AG08395 (cell line): ENCODE data around the gene C2orf15.
"Not testable (repeated sequence)": the region's sequence is repeated elsewhere in the genome, so short reads cannot be mapped to it uniquely, and the experiment has no call there.

Experiments used
- DNase-seq: peaks from one replicate; pipeline ENCODE4 v3.0.0; 2012; ENCODE audit warnings: mixed read lengths, low spot score

The C2orf15 gene

DNA sequence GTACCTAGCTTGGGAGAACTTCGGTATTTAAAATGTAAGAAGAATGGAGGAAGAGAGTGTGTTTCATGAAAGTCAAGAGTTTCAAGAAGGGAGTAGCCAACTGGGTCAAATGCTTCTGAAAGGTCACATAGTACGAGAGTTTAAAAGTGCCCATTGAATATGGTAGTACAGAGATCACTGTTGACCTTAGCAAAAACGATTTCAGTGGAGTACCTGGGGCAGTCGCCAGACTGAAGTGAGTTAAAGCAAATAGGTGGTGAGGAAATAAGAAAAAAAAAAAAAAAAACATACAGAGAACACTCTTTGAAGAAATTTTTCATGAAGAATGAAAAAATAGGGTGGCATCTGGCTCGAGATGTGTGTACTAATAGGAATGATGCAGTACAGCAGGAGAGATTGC lies 24.7 kb downstream of the C2orf15 start:
- no peak for DNase-seq

GRCh38 chr2:99169534-99169933 lies 28.0 kb downstream of the C2orf15 start:
- no peak for DNase-seq

- no peak for DNase-seq
Observed at GRCh38 chr2:99171377-99172140, 30.1 kb downstream of the C2orf15 start.

GRCh38 chr2:99180755-99181623 lies 39.5 kb downstream of the C2orf15 start, which contains the start of the genes MITD1 and MRPL30:
Gene MITD1 (minus strand): TSS chr2:99181058. CDS start chr2:99180981, 77 bp downstream.
Gene MRPL30 (plus strand): TSS chr2:99181184. CDS start chr2:99186204, 5,020 bp downstream.
- DNase-seq, result peak; percentile 95

DNA sequence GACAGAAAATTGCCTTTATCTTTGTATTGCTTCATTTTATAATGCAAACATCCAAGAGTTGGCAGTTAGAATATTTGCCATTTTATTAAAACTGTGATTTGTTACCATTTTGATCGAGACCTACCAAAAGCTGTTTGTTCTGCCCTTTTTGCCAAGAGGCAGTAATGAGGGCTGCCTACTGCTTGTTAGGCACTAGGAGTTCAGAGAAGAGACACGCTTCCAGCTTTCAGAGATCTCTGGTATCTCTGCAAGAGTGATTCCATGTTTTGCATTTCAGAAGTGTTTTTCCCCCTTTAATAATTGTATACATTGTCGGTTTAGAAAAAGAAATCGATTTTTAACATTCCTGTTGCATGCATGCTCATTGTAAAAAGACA lies 40.1 kb downstream of the C2orf15 start:
- DNase-seq, result no peak

GRCh38 chr2:99183025-99183424 lies 41.5 kb downstream of the C2orf15 start:
- no peak for DNase-seq

DNA sequence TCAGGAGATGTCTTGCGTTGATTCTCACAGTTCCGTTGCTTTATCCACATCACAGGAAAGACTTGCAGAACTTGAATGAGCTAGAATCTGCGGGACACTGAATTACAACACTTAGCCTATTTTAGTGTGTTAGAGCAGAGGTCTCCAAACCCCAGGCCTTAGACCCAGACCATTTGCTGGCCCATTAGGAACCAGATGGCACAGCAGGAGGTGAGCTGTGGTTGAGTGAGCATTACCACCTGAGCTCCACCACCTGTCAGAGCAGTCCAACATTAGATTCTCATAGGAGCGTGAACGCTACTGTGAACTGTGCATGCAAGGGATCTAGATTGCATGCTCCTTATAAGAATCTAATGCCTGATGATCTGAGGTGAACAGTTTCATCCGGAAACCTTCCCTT lies 43.3 kb downstream of the C2orf15 start:
- DNase-seq, result no peak

- DNase-seq, result no peak
Observed at GRCh38 chr2:99187011-99187410, 45.5 kb downstream of the C2orf15 start.

- no peak for DNase-seq
Observed at GRCh38 chr2:99188357-99188756, 46.9 kb downstream of the C2orf15 start.

DNA sequence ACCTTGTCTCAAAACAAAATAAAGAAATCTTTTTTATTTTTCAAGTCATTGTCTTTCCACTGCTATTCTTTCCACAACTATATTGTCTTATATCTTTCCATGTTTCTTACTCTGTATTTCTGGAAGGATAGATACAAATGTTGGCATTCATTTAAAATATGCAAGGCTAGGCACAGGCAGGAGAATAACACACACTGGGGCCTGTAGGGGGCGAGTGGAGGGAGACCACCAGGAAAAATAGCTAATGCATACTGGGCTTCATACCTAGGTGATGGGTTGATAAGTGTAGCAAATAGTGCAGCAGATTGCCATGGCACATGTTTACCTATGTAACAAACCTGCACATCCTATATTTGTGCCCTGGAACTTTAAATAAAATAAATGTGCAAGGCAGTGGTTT lies 49.0 kb downstream of the C2orf15 start:
- no peak for DNase-seq

DNA sequence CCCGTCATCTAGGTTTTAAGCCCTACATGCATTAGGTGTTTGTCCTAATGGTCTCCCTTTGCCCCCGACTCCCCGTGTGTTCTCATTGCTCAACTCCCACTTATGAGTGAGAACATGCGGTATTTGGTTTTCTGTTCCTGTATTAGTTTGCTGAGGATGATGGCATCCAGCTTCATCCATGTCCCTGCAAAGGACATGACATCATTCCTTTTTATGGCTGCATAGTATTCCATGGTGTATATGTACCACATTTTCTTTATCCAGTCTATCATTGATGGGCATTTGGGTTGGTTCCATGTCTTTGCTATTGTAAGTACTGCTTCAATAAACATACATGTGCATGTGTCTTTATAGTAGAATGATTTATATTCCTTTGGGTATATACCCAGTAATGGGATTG lies 50.9 kb downstream of the C2orf15 start:
- DNase-seq, result not testable (repeated sequence)

GRCh38 chr2:99198103-99198841 lies 56.8 kb downstream of the C2orf15 start:
- DNase-seq, result no peak

DNA sequence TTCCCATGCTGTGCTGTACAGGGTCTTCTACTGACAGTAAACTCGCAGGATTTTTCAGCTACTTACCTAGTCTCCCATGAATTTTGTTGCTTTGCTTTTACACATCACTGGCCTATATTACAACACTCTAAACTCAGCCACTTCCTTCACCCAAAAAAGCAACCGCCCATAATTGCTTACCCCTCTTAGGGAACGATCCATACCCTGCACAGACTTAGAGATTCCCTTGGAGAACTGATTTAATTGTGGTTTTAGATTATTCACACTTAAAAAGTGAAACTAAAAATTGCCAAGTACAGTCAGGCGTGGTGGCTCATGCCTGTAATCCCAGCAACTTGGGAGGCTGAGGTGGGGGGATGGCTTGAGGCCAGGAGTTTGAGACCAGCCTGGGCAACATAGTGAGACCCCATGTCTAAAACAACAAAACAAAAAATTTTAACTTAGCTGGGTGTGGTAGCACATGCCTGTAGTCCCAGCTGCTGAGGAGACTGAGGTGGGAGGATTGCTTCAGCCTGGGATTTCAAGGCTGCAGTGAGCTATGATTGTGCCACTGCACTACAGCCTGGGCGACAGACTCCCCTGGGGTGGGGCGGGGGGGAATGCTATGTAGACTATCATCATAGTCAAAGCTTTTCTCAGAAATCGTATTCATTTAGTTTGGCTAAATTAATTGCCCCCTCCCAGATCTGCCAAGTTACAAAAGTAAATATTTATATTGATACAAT lies 58.7 kb downstream of the C2orf15 start:
- no peak for DNase-seq
